AG09319 (cell line): ENCODE data around the gene PHB1.

Source experiments
- DNase-seq: peaks from one replicate; pipeline ENCODE4 v3.0.0-alpha.2; 2010; ENCODE audit warnings: low read depth; ENCODE audit errors: extremely low read depth
- CTCF ChIP-seq: IDR thresholded peaks from 2 replicates; pipeline ENCODE4 v1.5.1; 2011; ENCODE audit warnings: low read depth, mild to moderate bottlenecking, inconsistent platforms, low read length, moderate library complexity

The PHB1 gene

GRCh38 chr17:49383060-49383459 is 31.6 kb downstream of the PHB1 start:
- no peak for TF ChIP-seq CTCF
- no peak for DNase-seq

- no peak for DNase-seq
- TF ChIP-seq CTCF = no peak
Observed at GRCh38 chr17:49382556-49382955, 32.1 kb downstream of the PHB1 start.

- no peak for DNase-seq
Observed at GRCh38 chr17:49381793-49382192, 32.9 kb downstream of the PHB1 start.

GRCh38 chr17:49381033-49381432 is 33.6 kb downstream of the PHB1 start:
- TF ChIP-seq CTCF = no peak
- DNase-seq = no peak

More at GRCh38 chr17:49381793-49382192, 32.9 kb downstream of the PHB1 start:
- TF ChIP-seq CTCF = no peak

- no peak for DNase-seq
- no peak for TF ChIP-seq CTCF
Observed at GRCh38 chr17:49379926-49380325, 34.8 kb downstream of the PHB1 start.

- no peak for TF ChIP-seq CTCF
- no peak for DNase-seq
Observed at GRCh38 chr17:49378311-49378710, 36.4 kb downstream of the PHB1 start.

GRCh38 chr17:49375544-49375943 is 39.1 kb downstream of the PHB1 start:
- no peak for DNase-seq
- TF ChIP-seq CTCF = no peak

GRCh38 chr17:49373115-49373514 is 41.6 kb downstream of the PHB1 start:
- no peak for DNase-seq
- TF ChIP-seq CTCF = no peak
